HG02642 (cell line): ENCODE measurements around the gene UTRN.

Experiments
- ATAC-seq: cut with Tn5 transposase; IDR thresholded peaks from one replicate; pipeline ENCODE4 v1.9.1; 2021; ENCODE audit warnings: mild to moderate bottlenecking; ENCODE audit not compliant: unreplicated experiment, poor library complexity

Gene UTRN

GRCh38 chr6:144279484-144280150 lies 5.5 kb upstream of the UTRN start:
- ATAC-seq, result no peak

DNA sequence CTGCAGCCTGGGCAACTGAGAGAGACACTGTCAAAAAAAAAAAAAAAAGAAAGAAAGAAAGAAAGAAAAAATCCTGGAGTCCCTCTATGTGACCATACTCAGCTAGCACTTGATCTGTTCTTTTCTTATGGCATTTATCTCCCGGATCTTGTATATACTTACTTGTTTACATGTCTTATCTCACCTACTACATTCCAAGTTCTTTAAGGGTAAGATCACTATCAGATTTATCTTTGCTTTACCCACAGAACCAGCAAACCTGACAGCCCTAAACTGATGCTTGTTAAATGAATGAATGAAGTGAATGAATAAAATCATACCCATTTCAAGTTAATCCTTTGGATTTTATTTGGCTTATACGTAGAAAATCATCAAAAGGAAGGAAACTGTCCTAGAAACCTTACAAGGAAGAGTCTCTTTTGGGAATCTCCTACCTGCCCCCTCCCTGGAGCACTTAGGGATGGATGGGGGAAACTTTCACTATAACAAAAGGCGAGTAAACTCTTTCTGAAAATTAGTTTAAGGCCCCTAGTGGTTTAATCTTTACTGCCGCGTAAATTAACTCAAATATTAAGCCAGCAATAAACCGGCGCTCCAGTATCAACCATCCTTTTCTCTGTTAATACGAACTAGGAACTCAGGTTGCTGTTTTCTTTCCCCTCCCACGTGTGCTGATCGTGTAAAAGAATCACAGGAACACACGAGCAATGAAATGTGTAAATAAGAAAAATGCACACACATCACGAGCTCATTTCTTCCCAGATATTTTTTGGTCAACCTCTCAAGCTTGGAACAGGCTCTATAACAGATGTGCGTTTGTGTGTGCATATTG lies 1.3 kb upstream of the UTRN start:
- no peak for ATAC-seq

- ATAC-seq, result no peak
Measured at GRCh38 chr6:144284478-144284782, 705 bp upstream of the UTRN start.

GRCh38 chr6:144285548-144285797 lies 338 bp downstream of the UTRN start:
- ATAC-seq, result peak; percentile 24

DNA sequence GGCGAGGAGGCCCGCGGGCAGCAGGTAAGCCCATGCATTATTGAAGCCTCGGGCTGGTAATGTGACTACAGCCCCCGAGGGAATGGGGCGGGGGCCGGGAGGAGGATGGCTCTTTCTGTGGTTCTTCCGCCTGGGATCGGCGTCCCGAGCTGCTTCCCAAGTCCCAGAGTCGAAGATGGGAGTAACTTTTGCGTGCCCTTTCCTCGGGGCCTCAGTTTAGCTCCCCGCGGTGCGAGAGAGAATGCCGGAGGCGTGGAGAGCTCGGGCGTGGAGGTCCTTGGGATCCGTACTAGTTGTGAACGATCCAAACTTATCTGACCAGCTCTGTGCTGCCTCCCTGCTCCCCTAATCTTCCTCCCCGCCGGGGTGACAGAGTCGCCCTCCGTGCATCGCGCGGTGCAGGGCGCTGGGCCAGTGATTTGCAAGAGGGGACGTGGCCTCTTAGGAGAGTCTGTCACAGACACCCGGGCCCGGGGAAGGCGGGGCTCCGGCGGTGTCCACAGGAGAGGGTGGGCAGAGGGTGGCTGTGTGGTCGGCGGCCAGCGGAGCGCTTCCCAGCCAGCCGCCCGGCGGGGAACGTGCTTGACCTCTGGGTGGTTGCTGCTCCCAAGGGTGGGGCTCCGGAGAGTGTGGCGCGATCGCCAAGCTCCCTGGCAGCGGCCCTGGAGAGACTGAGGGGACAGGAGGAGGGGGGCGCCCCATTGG lies 815 bp downstream of the UTRN start:
- ATAC-seq, result peak; percentile 61

GRCh38 chr6:144286503-144287393 lies 1.6 kb downstream of the UTRN start:
- no peak for ATAC-seq

DNA sequence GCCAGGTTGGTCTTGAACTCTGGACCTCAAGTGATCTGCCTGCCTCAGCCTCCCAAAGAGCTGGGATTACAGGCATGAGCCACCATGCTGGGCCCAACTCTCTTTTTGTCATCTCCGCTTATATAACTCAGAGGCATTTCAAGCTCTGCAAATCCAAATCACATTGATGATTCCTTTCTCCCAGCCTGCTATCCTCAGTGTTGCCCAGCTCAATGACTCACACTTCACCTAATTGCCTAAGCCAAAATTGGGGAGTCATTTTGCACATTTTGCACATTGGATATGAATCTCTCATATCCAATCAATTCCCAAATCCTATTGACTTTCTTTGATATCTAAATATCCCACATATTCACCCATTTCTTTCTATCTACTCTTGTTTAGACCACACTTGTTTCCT lies 3.9 kb downstream of the UTRN start:
- no peak for ATAC-seq

DNA sequence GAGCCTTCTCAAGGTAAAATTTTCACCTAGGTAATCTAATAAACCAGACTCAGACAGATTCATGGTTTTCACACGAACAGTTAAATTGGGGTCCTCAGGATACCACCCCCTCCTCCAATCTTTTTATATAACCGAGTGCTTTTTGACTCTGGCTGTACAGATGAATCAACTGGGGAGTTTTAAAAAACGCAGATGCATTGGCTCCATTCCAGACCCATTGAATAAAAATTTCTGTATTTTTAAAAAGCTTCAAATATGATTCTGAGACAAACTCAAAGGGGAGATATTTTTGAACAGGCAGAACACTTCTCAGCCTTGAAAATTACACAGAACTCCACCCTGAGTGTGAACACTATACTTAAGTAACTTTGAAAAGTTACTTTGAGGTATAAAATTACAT lies 7.2 kb downstream of the UTRN start:
- no peak for ATAC-seq

DNA sequence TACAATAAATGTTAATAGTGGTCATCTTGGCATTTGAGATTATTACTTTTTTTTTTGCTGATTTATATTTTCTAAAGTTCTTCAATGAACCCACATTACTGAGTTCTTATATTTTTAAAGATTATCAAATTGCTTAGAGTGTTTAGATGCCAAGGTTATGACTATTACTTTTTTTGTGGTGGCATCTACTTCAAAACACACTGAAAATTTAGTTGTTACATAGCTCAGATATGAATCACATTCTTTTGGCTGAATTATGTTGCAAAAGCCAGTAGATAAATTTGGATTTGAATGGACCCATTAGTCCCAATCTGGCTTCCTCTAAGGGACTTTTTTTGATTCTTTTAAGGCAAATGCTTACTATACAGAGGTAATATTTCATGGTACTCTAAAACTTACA lies 8.9 kb downstream of the UTRN start:
- no peak for ATAC-seq

DNA sequence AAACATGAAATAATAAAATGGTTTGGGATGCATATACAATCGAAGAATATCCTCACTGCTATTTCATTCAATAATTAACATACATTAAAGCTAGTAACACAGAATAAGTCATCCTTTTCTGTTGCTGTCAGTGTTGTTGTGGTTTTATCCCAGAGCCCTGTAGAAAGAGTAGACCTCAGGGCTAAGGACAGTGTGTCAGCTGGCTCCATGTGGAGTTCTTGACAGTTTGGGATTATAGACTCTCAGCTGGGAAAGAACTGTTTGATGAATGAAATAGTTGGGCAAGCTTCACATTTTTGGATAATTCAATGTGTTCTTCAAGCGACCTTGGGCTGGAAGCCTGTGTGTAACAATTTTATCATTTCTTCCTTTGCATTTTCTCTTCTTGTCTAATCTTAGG lies 10.1 kb downstream of the UTRN start:
- no peak for ATAC-seq

GRCh38 chr6:144295981-144296767 lies 11.0 kb downstream of the UTRN start:
- ATAC-seq, result no peak

DNA sequence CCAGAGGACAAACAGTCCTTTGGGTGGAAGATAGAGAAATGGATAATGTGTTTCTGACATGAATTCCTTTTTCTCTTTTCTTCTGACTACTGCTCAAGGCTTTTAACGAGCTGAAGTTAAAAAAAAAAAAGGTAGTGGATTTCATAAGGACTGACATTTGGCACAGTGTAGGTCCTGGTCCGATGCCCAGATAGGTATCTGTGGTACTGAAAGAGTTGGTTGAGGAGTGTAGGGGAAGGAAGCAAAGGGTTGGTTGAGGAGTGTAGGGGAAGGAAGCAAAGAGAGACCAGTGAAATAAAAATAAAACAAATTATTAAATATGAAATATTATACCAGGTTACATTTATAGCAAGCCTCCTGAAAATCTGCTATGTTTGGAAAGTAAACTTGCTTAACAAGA lies 11.8 kb downstream of the UTRN start:
- no peak for ATAC-seq

DNA sequence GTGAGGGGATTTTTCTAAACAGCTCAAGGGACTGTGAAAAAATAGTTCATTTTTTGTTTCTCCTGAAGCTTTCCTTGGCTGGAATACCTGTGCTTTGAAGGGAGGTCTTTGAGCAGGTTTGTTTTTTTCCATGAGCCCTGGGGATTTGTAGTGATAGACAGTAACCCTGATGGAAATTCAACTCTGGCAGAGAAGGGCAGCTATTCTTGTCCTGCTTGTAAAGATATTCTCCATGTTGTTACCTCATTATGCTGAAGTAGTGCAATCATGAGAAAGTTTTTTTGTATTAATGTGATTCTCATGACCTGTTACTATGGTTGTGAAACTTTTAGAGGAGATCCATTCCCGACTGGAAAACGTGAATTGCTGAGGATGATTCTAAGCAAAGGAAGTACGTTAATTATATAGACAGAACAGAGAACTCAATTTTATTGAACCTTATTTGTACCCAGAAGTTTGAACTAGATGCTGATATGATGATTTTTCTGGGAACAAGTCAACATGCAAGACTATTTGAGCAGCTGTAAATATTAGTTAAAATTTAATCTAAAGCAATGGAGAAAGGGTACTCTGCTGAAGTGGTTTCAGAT lies 12.5 kb downstream of the UTRN start:
- ATAC-seq, result no peak

- no peak for ATAC-seq
Measured at GRCh38 chr6:144298194-144298593, 13.1 kb downstream of the UTRN start.

DNA sequence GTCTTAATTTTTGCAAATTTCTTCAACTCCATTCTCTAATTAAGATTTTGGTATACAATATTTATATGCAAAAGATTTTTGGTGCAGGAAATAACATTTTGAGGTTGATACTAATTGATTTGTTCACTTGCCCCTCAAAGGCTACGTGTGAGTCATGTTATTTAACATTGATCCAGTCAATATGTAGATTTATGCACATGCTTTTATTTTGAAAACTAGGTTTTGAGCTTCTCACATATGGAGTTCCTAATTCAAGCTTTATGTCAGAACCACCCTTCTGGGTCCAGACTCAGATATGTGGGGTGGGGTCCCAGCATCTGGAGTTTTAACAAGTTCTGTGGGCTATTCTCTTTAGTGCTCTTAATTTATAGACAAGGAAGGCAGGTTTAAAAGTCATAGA lies 13.8 kb downstream of the UTRN start:
- ATAC-seq, result no peak

DNA sequence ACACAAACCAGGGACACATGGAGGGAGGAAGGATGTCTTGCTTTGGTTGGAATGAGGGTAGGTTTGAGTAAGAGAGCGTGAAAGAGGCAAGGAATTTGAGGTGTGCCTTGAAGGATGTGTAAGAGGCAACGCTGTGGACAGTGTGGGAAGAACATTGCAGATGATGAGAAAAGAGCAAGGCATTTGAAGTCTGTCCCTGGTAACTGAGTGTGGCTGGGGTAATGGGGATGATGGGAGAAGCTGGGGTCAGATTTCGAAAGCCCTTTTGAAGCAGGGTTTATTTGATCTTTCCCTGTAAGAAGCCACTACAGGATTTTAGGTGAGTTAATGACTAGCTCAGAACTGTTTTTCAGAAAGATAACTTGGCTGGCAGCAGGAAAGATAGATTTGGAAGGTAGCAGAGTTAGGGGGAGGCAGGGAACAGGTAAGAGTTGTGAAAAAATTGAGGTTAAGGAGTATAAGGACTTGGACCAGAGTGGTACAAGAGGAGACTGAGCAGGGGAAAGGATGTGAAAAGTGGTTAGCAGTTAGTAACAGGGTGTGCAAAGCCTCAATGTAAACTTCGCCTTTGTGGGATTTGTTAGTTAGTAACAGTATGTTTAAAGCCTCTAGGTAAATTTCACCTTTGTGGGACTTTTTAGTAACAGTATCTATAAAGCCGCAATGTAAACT lies 17.7 kb downstream of the UTRN start:
- no peak for ATAC-seq

GRCh38 chr6:144304223-144304848 lies 19.2 kb downstream of the UTRN start:
- no peak for ATAC-seq

DNA sequence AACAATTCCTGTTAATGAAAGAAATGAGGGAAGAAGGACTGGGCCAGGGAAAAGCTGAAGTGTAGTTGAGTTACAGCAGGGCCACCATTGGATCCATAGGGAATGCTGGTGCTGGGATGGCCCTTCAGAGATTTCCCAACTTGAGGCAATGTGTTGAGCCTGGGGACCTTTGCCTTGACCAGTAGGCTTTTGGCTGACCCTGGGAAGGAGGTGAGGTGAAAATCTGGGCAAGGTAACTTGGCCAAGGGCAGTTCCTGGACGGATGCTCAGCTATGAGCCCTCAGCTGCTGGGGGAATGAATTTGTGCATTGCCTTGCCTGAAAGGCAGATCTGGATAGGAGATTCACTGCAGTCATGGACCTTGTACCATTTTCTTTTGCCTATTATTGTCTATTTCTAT lies 20.4 kb downstream of the UTRN start:
- no peak for ATAC-seq

DNA sequence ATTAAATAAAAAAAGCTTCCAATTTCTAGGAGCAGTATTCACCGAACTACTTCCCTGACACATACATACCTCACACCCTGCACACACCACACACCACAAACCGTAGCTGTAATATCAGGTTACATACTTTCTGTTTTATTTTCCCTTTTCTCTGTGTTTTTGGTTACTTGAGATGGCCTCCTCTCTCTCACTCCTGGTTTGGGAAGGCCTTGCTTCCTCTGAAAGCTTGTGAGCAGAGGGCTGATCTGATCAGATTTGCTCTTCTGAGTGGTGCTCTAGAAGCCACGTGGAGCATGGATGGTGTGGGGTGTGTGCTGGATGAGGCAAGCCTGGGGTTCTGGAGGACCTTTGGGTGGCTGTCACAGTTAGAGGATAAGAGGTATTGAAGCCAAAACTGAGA lies 20.9 kb downstream of the UTRN start:
- ATAC-seq, result peak; percentile 95
